Heart right ventricle (tissue), 16 donors: ENCODE measurements around the gene SFXN2. TPM values are rescaled to one million over a fixed set of nuclear protein-coding genes. Genes with fewer than 3 reads are reported as not detected.

ENCODE experiments used
- ATAC-seq, 8 donors: fragments of 200-7000 bp; cut with Tn5 transposase; one replicate each; pipeline ENCODE4 v1.9.1; 2020; ENCODE audit warnings: mild to moderate bottlenecking in 8 of 8, moderate library complexity in 8 of 8, moderate number of reproducible peaks in 1 of 8
- DNase-seq, 2 donors: peaks; one replicate each; pipeline ENCODE4 v3.0.0-alpha.2; 2020
- H3K27ac ChIP-seq, 10 donors: fragments of 200-600 bp; sonication (generic) in 2 of 10; one replicate each; pipeline versions ENCODE4 v1.5.0 to v1.8.0; 2020 to 2022; ENCODE audit warnings: mild to moderate bottlenecking in 3 of 10
- H3K27me3 ChIP-seq, 7 donors: fragments of 200-600 bp; one replicate each; pipeline ENCODE4 v1.8.0; 2021 to 2022; ENCODE audit warnings: mild to moderate bottlenecking in 2 of 7
- H3K36me3 ChIP-seq, 9 donors: fragments of 200-600 bp; sonication (generic) in 1 of 9; one replicate each; pipeline versions ENCODE4 v1.5.0 to v1.8.0; 2020 to 2022; ENCODE audit warnings: mild to moderate bottlenecking in 2 of 9
- H3K4me1 ChIP-seq, 9 donors: fragments of 200-600 bp; sonication (generic) in 1 of 9; one replicate each; pipeline versions ENCODE4 v1.5.0 to v1.8.0; 2020 to 2022; ENCODE audit warnings: mild to moderate bottlenecking in 4 of 9
- H3K4me3 ChIP-seq, 10 donors: fragments of 200-600 bp; sonication (generic) in 2 of 10; one replicate each; pipeline versions ENCODE4 v1.5.0 to v1.8.0; 2020 to 2022; ENCODE audit warnings: mild to moderate bottlenecking in 7 of 10, moderate library complexity in 2 of 10
- H3K9me3 ChIP-seq, 11 donors: fragments of 200-600 bp in 10 of 11; sonication (generic) in 2 of 11; one replicate each; pipeline versions ENCODE4 v1.5.0 to v1.8.0; 2013 to 2022; ENCODE audit warnings: mild to moderate bottlenecking in 2 of 11, control low read depth in 1 of 11, moderate library complexity in 1 of 11
- WGBS, 2 donors: extraction: QIAGEN DNeasy Blood & Tissue Kit; methylation state at CpG; one replicate each; pipeline ENCODE4 v1.1.7; 2013; ENCODE audit warnings: inconsistent platforms in 1 of 2; 5-methylcytosine and 5-hydroxymethylcytosine counted together
- intact Hi-C, 10 donors: fragments of 100-400 bp; cut with DNase I; formaldehyde crosslinking; loops; one replicate each; pipeline versions ENCODE4 v1.11.1 to v1.14.2; 2022
- polyA plus RNA-seq, 2 donors: library from polyadenylated mRNA; stranded (reverse); fragments of 200-250 nt; gene quantifications; one replicate each; pipeline ENCODE4 v1.2.3, GENCODE V29; 2013
- total RNA-seq, 10 donors: library from RNA; stranded (reverse); fragmentation: NEBNext Ultra II Directional in 3 of 10; extraction: Animal tissue kit (Norgen Biotek cat#: 25700) in 3 of 10; gene quantifications; one replicate each; pipeline versions ENCODE4 v1.2.1 to v1.2.4, GENCODE V29; 2021 to 2023
- TF ChIP-seq, protein P1 (sequence below), 9 donors: fragments of 200-600 bp; sonication (generic) in 2 of 9; IDR thresholded peaks; one replicate each; pipeline versions ENCODE4 v1.5.0 to v1.8.0; 2021 to 2022; ENCODE audit warnings: antibody characterized with exemption in 9 of 9, mild to moderate bottlenecking in 5 of 9, moderate library complexity in 1 of 9
- donor health status: Arrhythmogenic right ventricular cardiomyopathy.
- donor health status: ischemic (EF 13 %, LVEDD 7.1; RV severe dilation, severe dysfunction).
- donor health status: healthy with polysubstance abuse.
- donor health status: DM: no; HTN: yes; CAD: no.
- donor health status: DM: no; HTN: no; CAD: no.
- donor health status: ischemic (EF 25% LVEDD 6.9; RV normal size, moderate dysfunction).
- donor health status: ischemic (EF 25% LVEDD 5.7; RV mildly dilated, moderate dysfunction).
- donor health status: healthy.
- donor health status: DM: yes; HTN: yes; CAD: no.
- donor health status: Ischemic cardiomyopathy.
- donor health status: ischemic (EF 35%, LVEDD 5.7; RV mildly dilated, moderate dysfunction).
- donor health status: nonischemic (EF 11% LVEDD 7.7; RV severe dilation, severe dysfunction).
- donor health status: DM: yes; HTN: yes; CAD: no.
- donor health status: PGD.
- donor health status: ischemic (EF 29% LVEDD 5.4; RV normal size, mild dysfunction).
- donor health status: nonischemic (EF 23%, LVEDD 6.1; RV moderate dilation, normal function).

Gene SFXN2
- total and polyA plus RNA-seq, 12 donors: 0.89 to 4.5 (median 2.5) TPM

DNA sequence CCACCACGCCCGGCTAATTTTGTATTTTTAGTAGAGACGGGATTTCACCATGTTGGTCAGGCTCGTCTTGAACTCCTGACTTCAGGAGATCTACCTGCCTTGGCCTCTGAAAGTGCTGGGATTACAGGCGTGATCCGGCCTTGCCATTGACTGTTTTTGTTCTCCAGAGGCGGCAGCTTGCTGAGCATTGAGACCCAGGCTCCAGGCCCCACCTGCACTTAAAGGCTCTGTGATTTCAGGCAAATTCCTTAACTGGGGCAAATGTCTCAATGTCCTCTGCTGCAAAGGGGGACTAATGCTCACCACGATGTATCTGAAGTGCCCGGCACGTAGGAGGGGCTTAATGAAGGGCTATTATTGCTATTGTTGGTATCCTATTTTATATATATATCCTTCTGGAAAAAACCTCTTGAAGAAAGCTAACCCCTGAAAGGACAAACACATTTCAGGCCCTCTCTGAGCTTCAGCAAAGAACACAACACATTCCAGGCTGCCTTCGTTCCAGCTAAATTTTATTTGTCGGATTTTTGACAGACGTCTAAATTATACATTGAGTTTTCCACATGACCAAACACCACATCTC lies 41.1 kb upstream of the SFXN2 start:
- TF ChIP-seq, protein P1, sequence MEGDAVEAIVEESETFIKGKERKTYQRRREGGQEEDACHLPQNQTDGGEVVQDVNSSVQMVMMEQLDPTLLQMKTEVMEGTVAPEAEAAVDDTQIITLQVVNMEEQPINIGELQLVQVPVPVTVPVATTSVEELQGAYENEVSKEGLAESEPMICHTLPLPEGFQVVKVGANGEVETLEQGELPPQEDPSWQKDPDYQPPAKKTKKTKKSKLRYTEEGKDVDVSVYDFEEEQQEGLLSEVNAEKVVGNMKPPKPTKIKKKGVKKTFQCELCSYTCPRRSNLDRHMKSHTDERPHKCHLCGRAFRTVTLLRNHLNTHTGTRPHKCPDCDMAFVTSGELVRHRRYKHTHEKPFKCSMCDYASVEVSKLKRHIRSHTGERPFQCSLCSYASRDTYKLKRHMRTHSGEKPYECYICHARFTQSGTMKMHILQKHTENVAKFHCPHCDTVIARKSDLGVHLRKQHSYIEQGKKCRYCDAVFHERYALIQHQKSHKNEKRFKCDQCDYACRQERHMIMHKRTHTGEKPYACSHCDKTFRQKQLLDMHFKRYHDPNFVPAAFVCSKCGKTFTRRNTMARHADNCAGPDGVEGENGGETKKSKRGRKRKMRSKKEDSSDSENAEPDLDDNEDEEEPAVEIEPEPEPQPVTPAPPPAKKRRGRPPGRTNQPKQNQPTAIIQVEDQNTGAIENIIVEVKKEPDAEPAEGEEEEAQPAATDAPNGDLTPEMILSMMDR (IDR thresholded peaks at IDR 0.05): no peak
- H3K4me3 ChIP-seq: peak overlapping the region in 4 of 10 donors; percentile 38 to 48 (median 44)
- no peaks in the 10 kb centered on the region for H3K36me3 ChIP-seq
- H3K27ac ChIP-seq: peak overlapping the region; percentile 62 to 93 (median 86)
- ATAC-seq: no peak
- WGBS, 2 donors: 62 to 65% methylated on average over 13 of the region's 13 CpGs
- peaks cover 16 to 94% (median 72%) of the 10 kb centered on the region in 9 donors for H3K4me1 ChIP-seq
- no peaks in the 10 kb centered on the region for H3K9me3 ChIP-seq
- intact Hi-C loops: no loop called here
- no peaks in the 10 kb centered on the region for H3K27me3 ChIP-seq
- DNase-seq: no peak

DNA sequence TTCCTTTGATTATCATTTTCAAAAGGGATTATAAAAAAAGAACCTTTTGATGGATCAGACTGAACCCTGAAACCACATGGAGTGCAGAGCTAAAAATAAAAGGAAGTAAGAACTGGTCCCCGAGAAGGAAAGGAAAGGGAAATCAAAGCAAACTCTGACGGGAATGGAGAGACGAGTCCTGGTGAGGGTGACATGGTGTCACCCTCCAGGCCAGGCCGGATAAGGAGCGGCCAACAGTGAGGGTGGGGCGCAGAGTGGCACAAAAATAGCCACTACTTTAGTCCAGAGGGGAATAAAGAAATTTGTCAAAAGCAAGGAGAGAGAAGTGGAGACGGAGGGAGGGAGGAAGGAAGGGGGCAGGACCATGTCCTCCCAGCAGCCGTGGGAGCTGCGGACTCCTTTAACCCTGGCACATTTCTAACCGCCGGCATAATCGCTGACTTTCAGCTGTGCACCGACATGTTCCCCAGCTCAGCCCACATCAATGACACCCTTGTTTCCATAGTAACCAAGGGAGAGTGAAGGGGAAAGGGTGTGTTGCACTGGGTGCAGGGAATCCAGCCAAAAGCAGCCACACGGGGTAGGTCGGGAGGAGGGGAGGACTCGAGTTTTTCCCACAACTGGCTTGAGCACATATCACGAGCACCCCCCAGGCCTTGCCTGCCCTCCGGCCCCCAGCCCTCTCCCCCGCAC lies 40.5 kb upstream of the SFXN2 start:
- Histone ChIP-seq H3K4me1 (peaks cover 21 to 97% (median 75%) of the 10 kb centered on the region in 9 donors), H3K36me3 (no peaks in the 10 kb centered on the region), H3K4me3 (peak overlapping the region in 9 of 10 donors; percentile 0 to 48 (median 38)), H3K27me3 (no peaks in the 10 kb centered on the region), H3K9me3 (no peaks in the 10 kb centered on the region), H3K27ac (peak overlapping the region; percentile 62 to 93 (median 86))
- peak; percentile 66 to 77 (median 72) for ATAC-seq
- TF ChIP-seq, protein P1 (IDR thresholded peaks at IDR 0.05): no peak
- intact Hi-C loops: loop anchor here in 1 of 10 donors (1.0 kb wide), 1 partner anchor 28 kb away; no protein-coding TSS in a partner anchor
- WGBS, 2 donors: 3 to 5% methylated on average over 19 of the region's 19 CpGs
- DNase-seq: peak; percentile 71 to 80

DNA sequence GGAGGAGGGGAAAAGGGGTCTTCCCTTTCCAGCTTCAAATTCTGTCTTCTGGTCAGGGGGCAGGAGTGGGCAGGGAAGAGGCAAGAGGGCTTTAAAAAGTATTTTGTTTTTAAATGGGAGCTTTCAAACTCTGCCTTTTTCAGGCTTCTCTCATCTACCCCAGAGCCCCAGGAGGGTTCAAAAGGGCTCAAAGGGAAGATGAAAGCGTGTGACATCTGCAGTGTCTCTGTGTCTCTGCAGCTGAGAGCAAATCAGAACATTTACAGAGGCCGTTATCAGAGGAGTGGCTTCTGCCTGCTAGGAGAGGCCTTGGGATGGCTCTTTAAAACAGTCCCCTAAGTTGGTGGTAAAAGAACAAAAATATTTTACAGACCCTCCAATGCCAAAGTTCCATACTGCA lies 39.9 kb upstream of the SFXN2 start:
- Histone ChIP-seq H3K27ac (peak overlapping the region; percentile 62 to 93 (median 86)), H3K4me3 (peak overlapping the region in 8 of 10 donors; percentile 0 to 48 (median 40)), H3K4me1 (peaks cover 16 to 96% (median 75%) of the 10 kb centered on the region in 9 donors), H3K9me3 (no peaks in the 10 kb centered on the region), H3K27me3 (no peaks in the 10 kb centered on the region), H3K36me3 (no peaks in the 10 kb centered on the region)
- peak in 4 of 8 donors; percentile 5 to 34 (median 22) for ATAC-seq
- intact Hi-C loops: loop anchor here in 1 of 10 donors (1.0 kb wide), 1 partner anchor 28 kb away; no protein-coding TSS in a partner anchor
- TF ChIP-seq, protein P1 (IDR thresholded peaks at IDR 0.05): no peak
- 19 to 27% methylated on average over 2 of the region's 2 CpGs for WGBS, 2 donors
- no peak for DNase-seq

DNA sequence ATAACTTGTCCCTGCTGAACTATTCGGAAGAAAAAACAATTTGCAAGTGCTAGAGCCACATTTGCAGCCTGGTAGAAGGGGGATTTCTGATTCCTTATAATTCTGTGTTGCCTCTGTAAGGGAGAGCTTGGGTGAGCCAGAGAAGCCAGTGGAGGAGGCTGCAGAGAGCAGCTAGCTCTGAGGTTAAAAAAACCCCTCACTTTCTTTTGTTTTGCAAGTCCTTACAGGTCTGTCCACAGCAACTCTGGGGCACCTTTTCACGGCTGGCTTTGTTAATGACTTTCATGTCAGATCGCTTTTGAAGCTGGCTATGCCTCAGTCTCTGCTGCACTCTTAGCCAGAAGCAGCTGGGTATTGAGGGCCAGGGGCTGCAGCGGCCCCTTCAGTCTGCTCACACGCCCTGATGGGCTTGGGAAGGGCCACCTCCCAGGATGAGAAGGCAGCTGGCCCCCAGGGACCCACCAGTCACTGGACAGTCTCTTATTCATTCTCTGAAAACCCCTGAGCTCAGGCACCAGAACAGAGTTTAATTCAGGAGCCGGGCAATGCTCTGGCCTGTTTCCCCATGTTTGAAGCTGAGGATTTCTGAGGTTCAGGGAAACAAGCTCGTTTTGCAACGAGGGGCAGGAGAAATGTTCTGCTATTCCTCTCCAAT lies 39.3 kb upstream of the SFXN2 start:
- ATAC-seq (no peak), DNase-seq (no peak)
- H3K36me3 ChIP-seq: no peaks in the 10 kb centered on the region
- peak overlapping the region in 2 of 10 donors; percentile 38 to 41 for H3K4me3 ChIP-seq
- WGBS, 2 donors: 48 to 49% methylated on average over 8 of the region's 8 CpGs
- peaks cover 14 to 91% (median 70%) of the 10 kb centered on the region in 9 donors for H3K4me1 ChIP-seq
- TF ChIP-seq, protein P1 (IDR thresholded peaks at IDR 0.05): no peak
- H3K27me3 ChIP-seq: no peaks in the 10 kb centered on the region
- H3K9me3 ChIP-seq: no peaks in the 10 kb centered on the region
- peak overlapping the region in 9 of 10 donors; percentile 77 to 93 (median 87) for H3K27ac ChIP-seq
- intact Hi-C loops: loop anchor here in 4 of 10 donors (5.0 kb wide), 1 partner anchor 37 kb away; the partner anchor contains the start of genes ARL3 (in 4 of the 4) and SFXN2 (in 4 of the 4)
